ENCODE data around the gene SUMO4.

- no peak for TF ChIP-seq EZH2 (IDR thresholded peaks at IDR 0.05; ENCODE audit: low read depth)
- TF ChIP-seq, protein P1, sequence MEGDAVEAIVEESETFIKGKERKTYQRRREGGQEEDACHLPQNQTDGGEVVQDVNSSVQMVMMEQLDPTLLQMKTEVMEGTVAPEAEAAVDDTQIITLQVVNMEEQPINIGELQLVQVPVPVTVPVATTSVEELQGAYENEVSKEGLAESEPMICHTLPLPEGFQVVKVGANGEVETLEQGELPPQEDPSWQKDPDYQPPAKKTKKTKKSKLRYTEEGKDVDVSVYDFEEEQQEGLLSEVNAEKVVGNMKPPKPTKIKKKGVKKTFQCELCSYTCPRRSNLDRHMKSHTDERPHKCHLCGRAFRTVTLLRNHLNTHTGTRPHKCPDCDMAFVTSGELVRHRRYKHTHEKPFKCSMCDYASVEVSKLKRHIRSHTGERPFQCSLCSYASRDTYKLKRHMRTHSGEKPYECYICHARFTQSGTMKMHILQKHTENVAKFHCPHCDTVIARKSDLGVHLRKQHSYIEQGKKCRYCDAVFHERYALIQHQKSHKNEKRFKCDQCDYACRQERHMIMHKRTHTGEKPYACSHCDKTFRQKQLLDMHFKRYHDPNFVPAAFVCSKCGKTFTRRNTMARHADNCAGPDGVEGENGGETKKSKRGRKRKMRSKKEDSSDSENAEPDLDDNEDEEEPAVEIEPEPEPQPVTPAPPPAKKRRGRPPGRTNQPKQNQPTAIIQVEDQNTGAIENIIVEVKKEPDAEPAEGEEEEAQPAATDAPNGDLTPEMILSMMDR (conservative IDR thresholded peaks at IDR 0.05), result no peak
Observed at GRCh38 chr6:149368065-149368464, 32.0 kb upstream of the SUMO4 start.

All from PC-9 (cell line).